HG03342 (cell line): ENCODE measurements around the gene CYB5R2.
A peak's percentile ranks its signal among the peaks of the same experiment; 100 is the strongest.

Experiments
- ATAC-seq: cut with Tn5 transposase; IDR thresholded peaks from one replicate; pipeline ENCODE4 v1.9.1; 2021; ENCODE audit warnings: mild to moderate bottlenecking, moderate library complexity; ENCODE audit not compliant: unreplicated experiment

The CYB5R2 gene

DNA sequence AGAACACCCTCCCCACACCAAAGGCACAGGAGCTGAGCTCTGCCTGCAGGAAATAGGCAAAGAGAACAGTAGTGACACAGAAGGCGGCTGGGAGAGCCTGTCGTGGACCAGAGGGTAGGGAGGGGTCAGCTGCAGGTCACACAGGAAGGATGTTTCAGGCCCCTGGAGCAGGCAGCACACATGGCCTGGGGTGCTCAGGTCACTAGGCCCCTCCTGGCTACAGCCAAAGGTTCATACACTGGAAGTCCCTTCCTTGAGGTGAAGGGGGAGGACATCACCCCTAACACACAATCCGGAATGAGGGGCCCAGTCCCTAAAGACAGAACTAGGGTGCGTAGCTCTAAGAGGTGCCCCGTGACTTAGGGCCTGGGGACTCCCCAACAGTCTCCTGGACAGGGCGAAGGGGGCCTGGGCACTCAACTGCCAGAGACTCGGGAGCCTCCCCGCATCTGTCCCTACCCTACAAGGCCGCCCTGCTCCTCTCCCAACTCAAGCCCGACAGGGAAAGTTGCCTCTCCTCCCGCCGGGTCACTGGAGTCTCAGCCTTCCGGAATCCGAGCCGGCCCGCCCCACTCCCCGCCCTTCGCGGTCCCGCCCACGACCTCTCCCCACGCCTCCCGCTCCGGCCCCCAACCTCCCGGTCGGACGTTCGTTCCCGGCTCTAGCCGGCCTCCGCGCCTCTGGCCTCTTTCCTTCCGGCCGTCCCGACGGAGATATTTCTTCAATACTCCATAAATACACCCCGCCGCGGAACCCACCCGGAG, at the start of gene CYB5R2:
TSS of gene CYB5R2 (minus strand) at position 541 of the 764 bp plus-strand sequence. CDS start 675 bp downstream, outside the sequence.
- no peak for ATAC-seq

DNA sequence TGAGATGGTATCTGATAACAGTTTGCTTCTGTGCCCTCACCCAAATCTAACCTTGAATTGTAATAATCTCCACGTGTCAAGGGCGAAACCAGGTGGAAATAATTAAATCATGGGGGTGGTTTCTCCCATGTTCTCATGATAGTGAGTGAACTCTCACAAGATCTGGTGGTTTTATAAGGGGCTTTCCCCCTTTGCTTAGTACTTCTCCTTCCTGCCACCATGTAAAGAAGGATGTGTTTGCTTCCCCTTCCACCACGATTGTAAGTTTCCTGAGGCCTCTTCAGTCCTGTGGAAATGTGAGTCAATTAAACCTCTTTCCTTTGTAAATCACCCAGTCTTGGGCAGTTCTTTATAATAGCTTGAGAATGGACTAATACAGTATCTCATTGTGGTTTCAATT, 41.5 kb upstream of the CYB5R2 start:
- no peak for ATAC-seq

DNA sequence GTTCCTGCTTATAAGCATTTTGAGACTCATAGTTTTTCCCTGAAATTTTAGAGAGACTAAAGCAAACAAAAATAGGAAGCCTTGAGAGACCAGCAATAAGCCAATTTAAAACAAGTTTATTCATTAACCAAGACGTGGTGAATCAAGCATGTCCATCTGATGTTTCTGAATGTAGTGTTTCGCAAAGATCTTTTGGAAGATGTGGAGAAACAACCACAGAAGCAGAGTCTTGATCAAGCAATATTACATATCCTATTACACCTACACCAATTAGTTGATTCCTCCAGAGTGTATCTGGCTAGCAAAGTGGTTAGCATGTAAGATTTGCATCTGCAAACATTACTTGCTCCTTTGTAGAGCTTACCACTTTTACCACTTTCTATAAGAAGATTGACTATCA, 33.1 kb upstream of the CYB5R2 start, which contains the start of gene OVCH2:
TSS of gene OVCH2 (minus strand) at position 101 of the 400 bp plus-strand sequence. CDS start at position 18, 83 bp downstream.
- ATAC-seq = no peak

DNA sequence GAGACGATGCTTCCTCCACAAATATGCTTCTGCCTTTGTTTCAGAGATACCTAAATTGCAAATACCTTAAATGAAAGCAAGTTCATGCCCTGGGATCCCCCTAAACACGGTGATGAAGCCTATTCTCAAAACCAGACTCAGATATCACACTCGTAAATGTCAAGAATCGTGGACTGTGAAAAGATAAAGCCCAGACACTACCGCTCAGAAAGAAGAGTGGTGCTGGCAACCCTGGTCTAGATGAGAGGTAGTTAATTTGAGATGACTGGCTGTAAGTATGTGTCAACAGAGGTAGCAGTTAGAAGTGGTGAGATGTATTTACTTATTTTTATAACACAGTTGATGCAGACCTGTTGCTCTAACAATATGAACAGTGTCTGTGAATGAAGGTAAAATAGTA, 30.4 kb upstream of the CYB5R2 start:
- ATAC-seq = no peak

DNA sequence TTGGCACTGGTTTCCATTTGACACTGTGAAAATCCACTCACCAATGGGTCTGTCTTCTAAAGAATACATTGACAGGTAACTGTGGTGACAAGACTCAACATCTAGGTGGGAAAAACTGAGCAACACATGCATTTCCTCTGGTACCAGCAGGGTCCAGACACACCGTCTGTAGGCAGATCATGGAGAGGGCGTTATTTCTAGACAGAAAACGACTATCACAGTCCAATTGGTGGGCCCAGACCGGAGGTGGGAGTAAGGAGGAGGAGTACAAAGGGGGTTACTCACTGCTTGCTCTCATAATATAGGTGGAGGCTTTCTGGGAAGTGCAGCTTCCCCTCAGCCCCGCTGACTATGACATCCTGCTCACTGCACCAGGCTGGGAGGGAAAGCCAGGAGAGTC, 23.1 kb upstream of the CYB5R2 start:
- ATAC-seq = no peak

DNA sequence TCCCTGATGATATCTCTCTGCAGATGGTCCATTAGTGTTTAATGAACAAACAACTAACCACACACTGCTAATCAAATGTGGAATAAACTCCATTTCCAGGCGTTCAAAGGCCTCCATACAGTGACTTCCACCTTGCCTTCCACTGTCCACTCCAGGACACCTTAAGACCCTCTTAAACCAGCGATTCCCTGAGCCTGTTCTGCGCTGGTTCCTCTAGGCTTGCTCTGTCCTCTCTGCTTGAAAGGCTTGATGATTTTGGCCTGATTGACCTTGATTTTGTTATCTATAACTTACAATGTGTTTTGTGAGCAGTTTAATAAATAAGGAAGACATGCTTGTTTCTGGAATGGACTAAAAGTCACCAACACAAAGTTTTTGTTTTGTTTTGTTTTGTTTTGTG, 20.9 kb upstream of the CYB5R2 start:
- ATAC-seq = no peak

DNA sequence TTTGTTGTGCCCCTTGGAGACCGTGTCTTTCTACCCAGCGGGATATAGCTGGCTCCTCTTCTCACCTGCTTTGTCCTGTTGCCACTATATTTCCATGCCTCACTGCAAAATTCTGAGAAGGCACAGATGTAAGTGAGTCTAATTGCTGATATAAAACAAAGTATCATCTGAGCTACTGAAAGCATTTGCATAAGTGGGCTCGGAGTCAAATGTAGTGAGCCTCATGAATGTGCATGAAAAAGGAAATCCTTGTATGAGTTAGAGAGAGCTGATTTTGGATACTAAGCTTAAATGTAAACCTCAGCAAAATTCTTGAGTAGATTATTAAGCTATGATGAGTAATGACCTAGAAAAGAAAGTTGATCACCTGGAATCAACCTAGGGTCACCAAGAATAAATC, 19.1 kb upstream of the CYB5R2 start:
- ATAC-seq = no peak

DNA sequence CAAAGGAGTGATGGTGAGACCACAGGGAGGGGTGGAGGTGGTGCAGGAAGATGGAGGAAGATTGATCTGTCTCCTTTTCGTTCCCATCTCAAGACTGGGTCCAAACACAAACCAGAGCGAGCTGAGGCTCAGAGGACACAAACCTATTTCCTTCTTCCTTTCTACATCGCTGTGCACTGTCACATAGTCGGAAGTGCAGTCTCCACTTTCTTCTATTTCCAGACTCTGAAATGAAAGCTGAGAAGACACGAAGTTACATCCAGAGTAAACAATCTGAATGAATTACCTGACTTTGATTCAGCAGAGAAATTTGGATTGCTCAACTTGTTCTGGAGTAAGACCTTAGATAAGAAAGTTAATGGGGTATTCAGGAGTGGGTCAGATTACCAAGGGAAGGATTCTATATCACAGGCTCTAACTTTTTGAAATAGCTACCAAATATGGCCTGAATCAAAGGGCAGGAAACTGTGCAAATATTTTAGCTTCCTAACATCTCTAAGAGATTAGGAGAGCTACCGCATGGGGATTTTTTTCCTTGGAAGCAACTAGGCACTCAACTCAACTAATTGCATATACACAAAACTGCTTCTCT, 18.6 kb upstream of the CYB5R2 start:
- ATAC-seq = no peak

DNA sequence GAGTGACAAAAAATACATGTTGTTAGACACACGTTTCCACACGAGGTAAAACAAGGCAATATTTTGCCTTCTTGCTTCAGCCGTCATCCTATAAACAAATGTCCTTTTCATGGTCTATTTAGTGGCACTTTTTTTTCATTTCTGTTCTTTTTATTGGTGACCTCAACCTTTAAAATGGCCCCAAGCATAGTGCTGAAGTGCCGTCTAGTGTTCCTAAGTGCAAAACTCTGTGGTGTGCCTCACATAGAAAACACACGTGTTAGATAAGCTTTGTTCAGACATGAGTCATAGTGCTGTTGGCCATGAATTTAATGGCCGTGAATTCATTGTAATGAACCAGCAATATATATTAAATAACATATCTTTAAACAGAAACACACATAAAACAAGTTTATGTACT, 17.3 kb upstream of the CYB5R2 start:
- ATAC-seq = no peak

DNA sequence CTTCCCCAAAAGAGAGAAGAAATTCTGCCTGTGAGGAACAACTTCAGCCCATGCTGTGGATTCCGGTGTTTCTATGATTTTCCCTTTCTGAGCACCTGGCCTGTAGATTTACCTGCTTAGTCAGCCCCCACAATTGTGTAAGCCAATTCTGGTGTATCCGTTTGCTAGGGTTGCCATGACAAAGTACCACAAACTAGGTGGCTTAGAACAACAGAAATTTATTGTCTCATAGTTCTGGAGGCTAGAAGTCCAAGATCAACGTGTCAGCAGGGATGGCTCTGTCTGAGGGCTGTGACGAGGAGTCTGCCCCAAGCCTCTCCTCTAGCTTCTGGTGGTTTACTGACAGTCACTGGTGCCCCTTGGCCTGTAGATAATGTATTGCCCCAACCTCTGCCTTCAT, 15.9 kb upstream of the CYB5R2 start:
- no peak for ATAC-seq

DNA sequence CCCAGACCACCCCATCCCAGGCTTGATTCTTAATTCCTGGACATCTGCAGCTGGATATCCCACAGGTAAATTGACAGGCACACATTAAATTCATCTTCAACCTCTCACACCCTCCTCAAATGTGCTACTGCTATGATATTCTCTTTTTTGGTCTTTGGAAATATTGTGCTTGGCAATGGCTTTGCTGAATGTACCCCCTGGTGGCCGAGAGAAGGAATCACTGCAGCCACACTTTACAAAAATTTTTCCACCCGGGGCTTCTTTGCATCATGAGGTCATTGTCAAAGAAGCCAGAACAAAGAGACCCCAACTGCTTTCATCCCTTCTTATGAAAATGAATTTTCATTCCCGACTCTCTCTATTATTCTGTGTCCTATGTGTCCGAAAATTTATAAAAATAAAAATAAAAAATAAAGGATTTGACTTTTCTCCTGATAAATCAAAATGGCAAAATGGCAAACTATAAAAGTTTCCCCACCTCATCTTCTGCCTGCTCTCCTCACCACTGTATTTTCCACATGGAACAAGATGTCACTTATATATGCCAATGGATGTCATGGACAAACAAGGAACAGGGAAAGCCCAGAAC, 15.0 kb upstream of the CYB5R2 start:
- peak; percentile 83 for ATAC-seq

DNA sequence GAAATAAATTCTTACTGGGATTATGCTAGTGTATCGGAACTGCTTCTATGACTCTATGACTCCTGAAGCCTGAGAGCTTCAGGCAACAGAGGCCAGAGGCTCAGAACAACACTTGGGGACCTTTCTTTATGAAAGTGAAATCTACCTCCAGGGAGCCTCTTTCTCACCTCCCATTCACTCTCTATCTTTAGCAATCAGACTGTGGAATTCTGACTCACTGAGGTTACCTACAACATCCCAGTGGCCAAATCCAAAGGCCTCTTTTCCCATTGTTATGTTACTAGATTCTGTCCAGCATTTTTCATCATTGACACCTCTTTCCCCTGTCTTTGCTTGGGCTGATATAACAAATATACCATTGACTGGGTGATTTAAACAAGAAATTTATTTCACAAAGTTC, 14.1 kb upstream of the CYB5R2 start:
- no peak for ATAC-seq

DNA sequence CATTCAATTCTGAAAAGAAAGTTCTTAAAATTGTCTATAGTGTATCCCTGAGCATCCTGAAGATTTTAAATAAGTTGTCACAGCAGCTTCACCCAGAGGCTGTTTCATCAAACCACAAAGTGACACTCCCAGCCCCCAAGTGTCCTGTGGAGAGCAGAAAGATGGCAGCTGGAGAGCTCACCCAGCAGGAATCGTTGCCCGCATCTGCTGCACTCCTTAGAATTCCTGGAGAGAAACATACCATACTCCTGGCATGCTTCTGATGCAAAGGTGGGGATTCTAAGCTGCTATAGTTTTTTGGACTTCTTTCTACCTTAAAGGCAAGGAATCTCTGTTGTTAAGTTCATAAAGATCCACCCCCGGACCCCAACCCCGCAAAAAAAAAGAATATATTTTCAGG, 13.5 kb upstream of the CYB5R2 start:
- ATAC-seq = no peak

DNA sequence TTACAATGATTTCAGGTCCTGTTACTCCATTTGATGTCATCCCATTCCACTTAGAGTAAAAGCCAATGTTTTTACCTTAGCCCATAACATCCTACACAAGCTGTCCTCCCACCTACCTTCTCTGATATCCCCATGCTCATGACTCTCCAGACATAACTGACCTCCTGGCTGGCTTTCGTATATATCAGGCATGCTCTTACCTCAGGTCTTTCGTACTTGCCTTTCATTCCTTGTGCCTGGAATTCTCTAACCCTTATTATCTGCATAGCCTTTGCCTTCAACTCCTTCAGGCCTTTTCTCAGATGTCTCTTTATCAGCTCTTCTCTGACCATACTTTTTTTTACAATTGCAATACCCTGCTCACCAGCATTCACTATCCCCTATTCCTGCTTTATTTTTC, 10.3 kb upstream of the CYB5R2 start:
- no peak for ATAC-seq

DNA sequence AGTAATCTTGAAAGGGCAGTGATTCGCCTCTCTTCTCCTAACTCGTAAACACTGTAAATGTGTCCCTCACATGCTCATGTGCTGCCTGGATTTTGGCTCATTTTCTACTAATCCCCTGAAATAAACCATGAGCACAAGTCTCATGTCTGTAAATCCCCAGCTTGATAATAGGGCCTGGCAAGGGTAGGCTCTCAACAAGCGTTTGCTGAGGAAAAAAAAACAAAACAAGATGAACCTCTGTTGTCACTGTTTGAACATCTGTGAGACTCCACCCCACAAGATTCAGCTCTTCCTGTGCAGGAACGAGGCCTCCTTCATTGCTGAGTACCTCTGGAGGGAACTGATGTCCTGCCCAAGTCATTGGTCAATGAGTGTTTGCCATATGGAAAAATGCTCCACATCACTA, 4.5 kb upstream of the CYB5R2 start:
- no peak for ATAC-seq

DNA sequence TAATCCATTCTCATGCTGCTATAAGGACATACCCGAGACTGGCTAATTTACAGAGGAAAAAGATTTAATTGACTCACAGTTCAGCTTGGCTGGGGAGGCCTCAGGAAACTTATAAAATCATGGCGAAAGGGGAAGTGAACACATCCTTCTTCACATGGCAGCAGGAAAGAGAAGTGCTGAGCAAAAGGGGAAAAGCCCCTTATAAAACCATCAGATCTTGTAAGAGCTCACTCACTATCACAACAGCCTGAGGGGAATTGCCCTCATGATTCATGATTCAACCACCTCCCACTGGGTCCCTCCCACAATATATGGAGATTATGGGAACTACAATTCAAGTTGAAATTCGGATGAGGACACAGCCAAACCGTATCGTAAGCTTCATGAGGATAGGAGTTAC, 3.8 kb upstream of the CYB5R2 start:
- no peak for ATAC-seq

DNA sequence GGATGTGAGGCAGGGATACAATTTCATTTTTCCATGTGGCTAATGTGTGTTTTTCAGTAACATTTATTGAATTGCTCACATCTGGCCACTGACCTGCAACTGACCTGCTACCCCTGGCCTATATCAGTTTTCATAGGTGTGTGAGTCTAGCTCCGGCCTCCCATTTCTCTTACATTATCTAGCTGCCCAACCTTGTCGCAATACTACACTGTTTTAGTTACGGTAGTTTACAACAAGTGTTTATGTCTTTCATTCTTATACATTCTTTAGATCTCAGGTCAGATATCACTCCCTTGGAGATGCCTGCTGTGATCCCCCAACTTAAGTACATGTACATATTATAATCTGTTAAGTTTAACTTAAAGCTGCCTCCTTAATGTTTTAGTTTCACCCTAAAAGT, 2.3 kb upstream of the CYB5R2 start:
- no peak for ATAC-seq

DNA sequence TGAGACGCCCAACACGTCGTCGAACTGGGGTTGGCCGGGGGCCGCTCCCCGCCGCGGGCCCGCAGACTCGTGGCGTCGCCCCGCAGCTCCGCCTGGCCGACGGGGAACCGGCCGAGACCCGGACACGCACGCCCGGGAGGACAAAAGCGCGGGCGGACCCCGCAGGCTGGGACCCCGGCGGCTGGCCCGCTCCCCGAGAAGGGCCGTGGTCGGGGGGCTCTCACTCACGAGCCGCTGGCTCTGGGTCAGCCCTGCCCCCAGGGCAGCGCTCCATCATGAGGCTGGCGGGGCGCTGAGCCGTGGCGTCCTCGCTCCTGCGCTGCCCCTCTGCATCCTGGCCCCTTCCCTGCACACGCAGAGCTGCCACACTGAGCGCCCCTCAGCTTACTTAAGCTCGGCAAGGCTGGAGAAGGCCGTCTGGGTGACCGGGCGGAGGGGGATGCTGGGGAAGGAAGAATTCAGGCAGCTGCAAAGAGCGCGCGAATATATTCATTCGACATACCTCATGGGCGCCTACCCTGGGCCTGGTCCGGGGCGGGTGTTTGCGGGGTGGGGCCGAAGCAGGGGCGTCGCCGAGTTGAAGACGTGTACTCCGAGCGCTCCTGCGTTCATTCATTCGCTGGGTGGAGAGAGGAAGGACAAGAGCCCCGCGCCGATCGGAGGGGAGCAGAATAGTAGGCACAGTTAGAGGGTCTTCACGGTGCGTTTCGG, 579 bp upstream of the CYB5R2 start:
- ATAC-seq = no peak

DNA sequence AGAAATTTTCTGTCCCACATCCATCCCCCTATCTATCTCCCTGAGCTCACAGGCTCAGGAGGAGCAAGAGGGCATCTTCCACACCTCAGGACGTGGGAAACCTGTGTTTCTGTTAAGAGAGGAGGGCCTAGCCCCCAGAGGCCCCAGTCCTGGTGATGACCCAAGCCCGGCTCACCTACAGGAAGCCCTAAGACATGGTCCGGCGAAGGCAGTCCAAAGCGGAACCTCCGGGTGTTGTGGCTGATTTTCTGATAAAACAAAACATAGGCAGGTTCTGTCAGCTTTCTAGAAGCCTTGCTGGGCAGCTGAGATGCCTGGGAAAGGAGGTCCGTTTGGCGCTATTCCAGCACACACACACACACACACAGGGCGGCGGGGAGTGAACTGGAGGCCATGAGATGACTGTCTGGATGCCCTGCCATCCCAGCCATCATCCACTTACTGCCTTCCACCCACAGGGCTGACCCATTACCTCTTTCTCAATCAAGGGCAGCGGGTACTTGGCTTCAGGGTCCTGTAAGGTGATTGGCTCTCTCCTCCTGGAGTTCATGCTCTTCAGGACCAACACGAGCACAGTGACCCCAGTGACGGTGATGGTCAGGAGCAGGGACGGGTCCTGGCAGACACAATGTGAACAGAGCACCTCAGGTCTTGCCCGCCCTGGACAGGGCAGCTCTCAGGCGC, 882 bp downstream of the CYB5R2 start:
- peak; percentile 19 for ATAC-seq

DNA sequence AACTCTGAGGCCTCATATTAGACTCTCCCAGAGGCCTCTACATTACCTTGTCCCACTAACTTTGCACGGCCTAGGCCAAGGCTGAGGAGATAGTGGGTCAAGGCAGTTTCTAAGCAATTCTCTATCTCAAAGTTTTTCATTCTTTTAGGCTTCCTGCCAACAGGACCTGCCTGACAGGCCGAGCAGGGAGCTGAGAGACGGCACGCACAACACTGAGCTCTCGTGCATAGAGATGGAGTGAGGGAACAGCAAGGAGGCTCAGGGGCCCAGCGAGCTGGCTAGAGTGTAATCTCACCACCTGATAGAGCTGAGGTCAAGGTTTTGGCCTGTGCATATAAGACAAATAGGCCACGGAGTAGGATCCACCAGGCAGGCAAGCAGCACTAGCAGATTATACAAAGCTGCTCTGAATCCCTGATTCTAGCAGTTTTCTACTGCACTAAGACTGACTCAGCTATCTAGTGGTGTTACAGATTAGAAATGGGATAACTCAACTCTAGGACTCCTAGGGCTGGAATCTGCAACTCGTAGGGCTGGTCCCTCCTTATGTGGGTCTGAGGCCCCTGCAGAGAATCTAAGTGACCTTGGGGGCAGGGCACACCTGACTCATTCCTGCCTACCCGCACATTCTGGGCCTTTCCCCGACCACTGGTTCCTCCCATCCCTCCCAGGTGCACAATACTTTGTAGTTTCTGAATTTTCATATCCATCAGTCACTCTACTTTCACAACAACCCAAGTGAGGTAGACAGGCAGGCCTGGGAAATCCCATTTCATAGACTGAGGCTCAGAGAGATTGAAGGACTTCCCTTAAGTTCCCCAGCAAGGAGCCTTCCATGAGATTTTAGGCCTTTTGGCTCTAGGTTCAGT, 1.7 kb downstream of the CYB5R2 start:
- peak; percentile 60 for ATAC-seq
